Neutrophil (primary cell): ENCODE results near the gene PDE8A.

Experiments
- H3K27ac ChIP-seq: fragments of 200-600 bp; sonication (generic); 2 replicates; pipeline ENCODE4 v1.5.1; 2016; ENCODE audit warnings: mild to moderate bottlenecking, moderate library complexity
- H3K27me3 ChIP-seq: fragments of 200-600 bp; sonication (generic); 2 replicates; pipeline ENCODE4 v1.6.0; 2016; ENCODE audit warnings: mild to moderate bottlenecking
- H3K36me3 ChIP-seq: fragments of 200-600 bp; sonication (generic); 2 replicates; pipeline ENCODE4 v1.5.1; 2017
- H3K4me1 ChIP-seq, 2 experiments: fragments of 200-600 bp in 1 of 2; sonication (generic) in 1 of 2; 1 replicate in 1 of 2; 2 replicates in 1 of 2; pipeline versions ENCODE4 v1.5.1 to v1.6.1; 2013 to 2016; ENCODE audit warnings: low read depth in 1 of 2, low read length in 1 of 2, mild to moderate bottlenecking in 1 of 2, moderate library complexity in 1 of 2; ENCODE audit not compliant: control insufficient read depth in 1 of 2, insufficient read depth in 1 of 2
- H3K4me3 ChIP-seq, 2 experiments: fragments of 200-600 bp in 1 of 2; sonication (generic) in 1 of 2; 1 replicate in 1 of 2; 2 replicates in 1 of 2; pipeline ENCODE4 v1.5.1; 2013 to 2016; ENCODE audit warnings: low read depth in 1 of 2, low read length in 1 of 2, mild to moderate bottlenecking in 1 of 2, moderate library complexity in 1 of 2
- H3K9me3 ChIP-seq: fragments of 200-600 bp; sonication (generic); 2 replicates; pipeline ENCODE4 v1.5.1; 2016
- CTCF ChIP-seq: fragments of 200-600 bp; sonication (generic); IDR thresholded peaks from 2 replicates; pipeline ENCODE4 v1.5.1; 2016; ENCODE audit warnings: antibody characterized with exemption

Gene PDE8A

GRCh38 chr15:84981711-84982300 is at the start of gene PDE8A:
Gene PDE8A, plus strand, starts transcription at chr15:84981856. Its CDS starts 307 bp downstream, at chr15:84982163.
- Histone ChIP-seq H3K27ac (peak within 1 kb of the TSS; percentile 87), H3K4me3 (peak within 1 kb of the TSS; percentile 79 to 93), H3K9me3 (no peaks in the 10 kb centered on the region), H3K27me3 (peaks cover 36% of the 10 kb centered on the region), H3K36me3 (no peaks in the 10 kb centered on the region), H3K4me1 (peaks cover 16 to 20% of the 10 kb centered on the region in 2 experiments)
- peak; percentile 22 for TF ChIP-seq CTCF

GRCh38 chr15:84934942-84935729 is 46.5 kb upstream of the PDE8A start:
- no peak overlapping the region for H3K4me3 ChIP-seq

GRCh38 chr15:84937144-84937543 is 44.5 kb upstream of the PDE8A start:
- Histone ChIP-seq H3K36me3 (no peaks in the 10 kb centered on the region), H3K4me1 (peaks cover 12 to 13% of the 10 kb centered on the region in 2 experiments), H3K27ac (no peak overlapping the region), H3K4me3 (no peak overlapping the region), H3K9me3 (no peaks in the 10 kb centered on the region), H3K27me3 (peaks cover 7% of the 10 kb centered on the region)
- TF ChIP-seq CTCF, result no peak

More at GRCh38 chr15:84934942-84935729, 46.5 kb upstream of the PDE8A start:
- Histone ChIP-seq H3K4me1 (peaks cover 12 to 13% of the 10 kb centered on the region in 2 experiments), H3K27me3 (peaks cover 7% of the 10 kb centered on the region), H3K36me3 (no peaks in the 10 kb centered on the region), H3K27ac (no peak overlapping the region), H3K9me3 (no peaks in the 10 kb centered on the region)
- TF ChIP-seq CTCF, result no peak

GRCh38 chr15:84938726-84939125 is 42.9 kb upstream of the PDE8A start:
- no peak overlapping the region for H3K27ac ChIP-seq
- H3K27me3 ChIP-seq, result peaks cover 7% of the 10 kb centered on the region
- peaks cover 12 to 13% of the 10 kb centered on the region in 2 experiments for H3K4me1 ChIP-seq
- H3K36me3 ChIP-seq, result no peaks in the 10 kb centered on the region
- H3K9me3 ChIP-seq, result no peaks in the 10 kb centered on the region
- H3K4me3 ChIP-seq, result no peak overlapping the region
- TF ChIP-seq CTCF, result no peak

- H3K9me3 ChIP-seq, result no peaks in the 10 kb centered on the region
- H3K36me3 ChIP-seq, result no peaks in the 10 kb centered on the region
- peaks cover 7% of the 10 kb centered on the region for H3K27me3 ChIP-seq
- TF ChIP-seq CTCF, result no peak
- peaks cover 12 to 13% of the 10 kb centered on the region in 2 experiments for H3K4me1 ChIP-seq
- H3K27ac ChIP-seq, result no peak overlapping the region
- no peak overlapping the region for H3K4me3 ChIP-seq
These were observed 41.3 kb upstream of the PDE8A start for GRCh38 chr15:84940399-84940798.
